Medulla oblongata (tissue), 1 donor: Measurements from ENCODE around the gene PPP4R3B.
"Not testable (repeated sequence)": the region's sequence is repeated elsewhere in the genome, so short reads cannot be mapped to it uniquely, and the experiment has no call there.

Source experiments
- DNase-seq: peaks from one replicate; pipeline ENCODE4 v3.0.0-alpha.2; 2015; ENCODE audit errors: extremely low spot score

PPP4R3B gene

GRCh38 chr2:55596795-55597194, 20.6 kb downstream of the PPP4R3B start:
- DNase-seq, result not testable (repeated sequence)

GRCh38 chr2:55595536-55595935, 21.9 kb downstream of the PPP4R3B start:
- no peak for DNase-seq

- DNase-seq, result no peak
These were observed 25.3 kb downstream of the PPP4R3B start for GRCh38 chr2:55592130-55592529.

DNA sequence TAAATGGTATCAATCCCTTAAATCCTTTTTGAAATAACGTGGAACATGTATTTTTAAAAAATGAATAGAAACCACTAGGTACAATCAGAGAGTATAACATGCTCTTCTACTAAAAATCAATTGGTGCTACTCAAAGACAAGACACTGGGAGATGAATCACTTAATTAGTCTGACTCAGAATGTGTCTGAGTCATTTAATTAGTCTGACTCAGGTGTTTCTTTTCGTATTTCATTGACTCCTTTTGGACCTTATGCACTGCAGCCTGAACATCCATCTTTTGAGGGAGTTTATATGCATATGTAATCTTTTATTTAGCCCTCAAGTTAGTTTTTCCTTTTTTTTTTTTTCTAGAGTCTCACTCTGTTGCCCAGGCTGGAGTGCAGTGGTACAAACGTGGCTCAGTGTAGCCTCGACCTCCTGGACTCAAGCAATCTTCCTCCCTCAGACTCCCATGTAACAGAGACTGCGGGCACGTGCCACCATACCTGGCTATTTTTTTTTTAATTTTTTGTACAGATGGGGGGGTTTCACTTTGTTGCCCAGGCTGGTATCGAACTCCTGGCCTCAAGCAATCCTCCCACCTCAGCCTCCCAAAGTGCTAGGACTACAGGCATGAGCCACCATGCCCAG, 26.5 kb downstream of the PPP4R3B start:
- DNase-seq, result no peak

DNA sequence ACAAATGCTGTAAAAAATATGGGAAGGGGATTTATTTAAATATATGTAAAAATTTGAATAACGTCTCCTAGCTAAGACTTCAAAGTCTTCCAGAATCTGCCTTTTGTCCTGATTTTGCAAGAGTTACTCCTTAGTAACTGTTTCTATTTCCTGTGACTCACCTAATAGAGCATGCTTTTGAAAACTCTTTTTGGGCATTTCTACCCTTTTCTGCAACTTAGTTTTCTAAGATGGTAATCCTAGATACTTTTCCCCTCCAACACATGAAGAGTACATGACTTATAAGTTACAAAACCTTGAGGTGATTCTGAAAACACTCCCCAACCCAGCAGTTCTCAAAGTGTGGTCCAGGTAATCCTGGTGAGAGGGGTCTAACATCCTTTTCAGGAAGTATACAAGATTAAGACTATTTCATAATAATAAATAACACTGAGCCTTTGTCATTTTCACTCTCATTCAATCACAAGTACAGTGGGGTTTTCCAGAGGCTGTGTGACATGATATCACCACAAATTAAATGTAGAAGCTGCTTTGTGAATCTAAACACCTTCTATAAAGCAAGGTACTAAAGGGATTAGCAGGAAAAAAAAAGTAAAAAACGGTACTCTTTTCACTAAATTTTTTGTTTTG, 31.9 kb downstream of the PPP4R3B start:
- no peak for DNase-seq

- peak; percentile 33 for DNase-seq
These were observed 35.4 kb downstream of the PPP4R3B start for GRCh38 chr2:55581874-55582547.

- no peak for DNase-seq
These were observed 36.0 kb downstream of the PPP4R3B start for GRCh38 chr2:55581435-55581834.

- DNase-seq, result not testable (repeated sequence)
These were observed 48.4 kb downstream of the PPP4R3B start for GRCh38 chr2:55569002-55569401.

- no peak for DNase-seq
These were observed 50.1 kb downstream of the PPP4R3B start for GRCh38 chr2:55567298-55567697.

DNA sequence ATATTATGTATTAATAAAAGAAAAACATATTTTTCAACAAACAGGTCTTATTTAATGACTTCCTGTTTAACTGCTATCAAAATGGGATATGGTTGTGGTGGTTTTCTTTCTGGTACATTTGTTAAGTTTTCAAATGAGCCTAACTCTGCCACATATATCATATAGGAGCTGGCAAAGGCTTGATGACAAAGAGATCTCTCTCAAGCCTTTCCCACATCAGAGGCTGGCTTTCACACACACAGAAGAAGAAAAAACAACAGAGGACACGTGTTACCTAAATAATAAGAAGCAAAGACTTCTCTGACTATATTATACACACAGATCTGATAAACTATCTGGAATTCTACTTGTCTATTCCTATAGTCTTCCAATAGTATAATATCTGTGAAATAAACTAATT, 51.8 kb downstream of the PPP4R3B start:
- no peak for DNase-seq

DNA sequence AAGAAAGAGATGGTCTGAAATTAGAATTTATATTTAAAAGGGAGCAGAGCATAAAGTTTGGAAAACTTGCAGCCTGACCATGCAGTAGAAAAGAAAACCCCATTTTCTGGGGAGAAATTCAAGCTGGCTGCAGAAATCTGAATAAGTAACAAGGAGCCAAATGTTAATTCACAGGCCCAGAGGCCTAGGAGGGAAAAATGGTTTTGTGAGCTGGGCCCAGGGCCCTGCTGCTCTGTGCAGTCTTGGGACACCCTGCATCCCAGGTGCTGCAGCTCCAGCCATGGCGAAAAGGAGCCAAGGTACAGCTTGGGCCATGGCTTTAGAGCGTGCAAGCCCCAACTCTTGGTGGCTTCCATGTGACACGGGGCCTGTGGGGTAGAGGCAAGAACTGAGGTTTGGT, 56.6 kb downstream of the PPP4R3B start:
- DNase-seq, result no peak

DNA sequence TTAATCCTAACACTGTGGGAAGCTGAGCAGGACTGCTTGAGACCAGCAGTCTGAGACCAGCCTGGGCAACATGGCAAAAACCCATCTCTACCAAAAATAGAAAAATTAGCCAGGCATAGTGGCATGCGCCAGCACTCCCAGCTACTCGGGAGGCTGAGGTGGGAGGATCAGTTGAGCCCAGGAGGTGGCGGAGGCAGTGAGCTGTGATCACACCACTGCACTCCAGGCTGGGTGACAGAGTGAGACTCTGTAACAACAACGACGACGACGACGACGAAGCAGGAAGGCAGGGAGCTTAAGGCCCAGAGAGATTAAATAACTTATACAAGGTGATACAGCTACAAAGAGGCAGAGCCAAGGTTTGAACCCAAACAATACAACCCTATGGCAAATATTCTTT, 60.6 kb downstream of the PPP4R3B start:
- no peak for DNase-seq

- no peak for DNase-seq
These were observed 61.4 kb downstream of the PPP4R3B start for GRCh38 chr2:55555977-55556376.

DNA sequence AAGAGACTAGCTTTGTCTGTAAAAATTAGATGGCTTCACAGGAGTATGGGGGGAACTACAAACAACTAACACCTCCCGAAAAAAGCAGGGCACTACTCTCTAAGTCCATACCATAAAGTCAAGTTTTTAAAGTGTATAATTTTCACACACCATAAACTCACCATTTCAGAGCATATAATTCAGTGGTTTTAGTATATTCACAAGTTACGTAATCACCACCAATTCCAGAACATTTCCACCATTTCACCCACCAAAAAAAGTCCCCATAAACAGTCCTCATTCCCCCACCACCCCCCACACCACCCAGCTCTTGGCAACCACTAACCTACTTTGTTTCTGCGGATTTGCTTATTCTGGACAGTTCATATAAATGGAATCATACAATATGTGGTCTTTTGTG, 64.1 kb downstream of the PPP4R3B start:
- no peak for DNase-seq

- DNase-seq, result no peak
These were observed 66.9 kb downstream of the PPP4R3B start for GRCh38 chr2:55550368-55551102.

DNA sequence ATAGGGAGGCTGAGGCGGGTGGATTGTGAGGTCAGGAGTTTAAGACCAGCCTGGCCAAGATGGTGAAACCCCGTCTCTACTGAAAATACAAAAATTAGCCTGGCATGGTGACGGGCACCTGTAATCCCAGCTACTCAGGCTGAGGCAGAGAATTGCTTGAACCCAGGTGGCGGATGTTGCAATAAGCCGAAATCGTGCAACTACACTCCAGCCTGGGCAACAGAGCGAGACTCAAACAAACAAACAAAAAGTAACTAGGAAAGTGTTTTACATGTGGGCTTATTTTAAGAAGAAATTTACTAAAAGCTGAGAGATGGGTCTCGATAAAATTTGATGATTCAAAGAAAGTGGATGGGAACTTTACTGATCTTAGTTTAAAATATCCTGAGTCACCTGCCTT, 69.7 kb downstream of the PPP4R3B start:
- not testable (repeated sequence) for DNase-seq

GRCh38 chr2:55547001-55547400, 70.4 kb downstream of the PPP4R3B start:
- no peak for DNase-seq

GRCh38 chr2:55530539-55531081, 86.8 kb downstream of the PPP4R3B start:
- no peak for DNase-seq

DNA sequence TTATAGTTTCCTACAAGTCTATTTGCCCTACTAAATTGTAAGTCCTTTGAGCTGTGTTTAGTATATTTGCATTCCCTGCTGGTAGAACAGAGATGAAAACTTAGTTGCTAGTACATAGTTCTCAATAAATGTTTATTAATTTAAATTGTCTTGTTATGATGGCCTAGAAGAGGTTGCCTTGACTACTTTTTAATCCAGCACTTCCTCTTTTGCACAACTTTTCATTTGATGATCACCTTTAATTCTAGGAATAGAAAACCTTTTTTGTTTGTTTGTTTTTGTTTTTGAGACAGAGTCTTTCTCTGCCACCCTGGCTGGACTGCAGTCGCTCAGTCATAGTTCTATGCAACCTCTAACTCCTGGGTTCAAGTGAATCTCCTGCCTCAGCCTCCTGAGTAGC, 91.2 kb downstream of the PPP4R3B start:
- no peak for DNase-seq

- DNase-seq, result no peak
These were observed 92.5 kb downstream of the PPP4R3B start for GRCh38 chr2:55524884-55525437.

- peak; percentile 61 for DNase-seq
These were observed 97.2 kb downstream of the PPP4R3B start for GRCh38 chr2:55519938-55520885.
